Measurements from ENCODE around the gene HPS1. TPM values are rescaled to one million over a fixed set of nuclear protein-coding genes. Genes with fewer than 3 reads are reported as not detected.

The HPS1 gene
- total RNA-seq, 2 experiments from 2014 or later = 51.9 to 53.2 TPM

- ATAC-seq (peak; percentile 49), DNase-seq (peak; percentile 67)
- intact Hi-C loops (cut with DNase I, micrococcal nuclease) = loop anchor here in 1 of 2 experiments (1.0 to 10.0 kb wide), 4 partner anchors 41 to 1179 kb away; partner anchors contain the start of genes GOT1, R3HCC1L and SLC25A28
- Mint-ChIP-seq H3K4me3 (peak overlapping the region; percentile 93), H3K36me3 (ENCODE audit: low read depth) (peaks cover 34% of the 10 kb centered on the region), H3K4me1 (peaks cover 44% of the 10 kb centered on the region), H3K9me3 (ENCODE audit: low read depth) (no peaks in the 10 kb centered on the region), H3K27ac (peak overlapping the region; percentile 88), H3K27me3 (peaks cover 5% of the 10 kb centered on the region)
- CTCF ChIA-PET = interaction anchor here (0.6 to 2.1 kb wide), 3 partner anchors 21 to 526 kb away, joined by 3 to 7 read pairs (median 3); no protein-coding TSS in a partner anchor
- POLR2A ChIA-PET = interaction anchor here (0.7 kb wide), 1 partner anchor 1293 kb away, joined by 4 read pairs; no protein-coding TSS in a partner anchor
These were observed 529 bp downstream of the HPS1 start for GRCh38 chr10:98446151-98446660.

DNA sequence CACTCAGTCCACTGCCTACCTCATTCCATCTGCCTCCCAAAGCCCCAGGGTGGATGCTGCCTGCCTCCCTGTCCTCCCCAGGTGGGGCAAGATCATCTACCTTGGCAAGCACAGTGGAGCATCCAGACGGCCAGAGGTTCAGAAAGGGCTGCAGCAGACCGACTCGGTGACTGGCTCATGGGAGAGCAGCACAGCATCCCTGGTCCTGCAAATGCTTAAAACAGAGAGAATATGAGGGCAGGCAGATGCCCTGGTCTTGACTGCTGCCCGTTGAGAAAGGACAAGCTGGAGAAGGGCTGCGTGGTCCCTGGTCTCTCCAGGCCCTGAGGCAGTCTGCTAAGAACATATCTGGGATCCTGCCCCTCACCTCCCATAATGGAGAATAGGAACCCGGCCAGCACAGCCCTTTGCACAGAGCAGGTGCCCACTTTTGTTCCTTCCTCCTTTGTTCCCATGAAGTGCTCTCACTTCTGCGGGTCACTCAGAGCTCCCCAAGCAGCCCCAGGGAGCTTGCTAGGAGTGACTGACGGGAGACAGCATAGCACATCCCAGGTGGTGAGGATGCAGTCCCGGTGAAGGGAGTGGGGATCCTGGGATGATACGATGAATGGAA is 1.4 kb downstream of the HPS1 start:
- CTCF ChIA-PET = interaction anchor here (0.6 to 2.1 kb wide), 2 partner anchors 20 to 525 kb away, joined by 3 to 7 read pairs; no protein-coding TSS in a partner anchor
- ATAC-seq (no peak), DNase-seq (no peak)
- POLR2A ChIA-PET = no interaction called here
- H3K27me3 Mint-ChIP-seq = no peaks in the 10 kb centered on the region
- peaks cover 47% of the 10 kb centered on the region for H3K4me1 Mint-ChIP-seq
- peaks cover 39% of the 10 kb centered on the region for H3K36me3 Mint-ChIP-seq (ENCODE audit: low read depth)
- no peaks in the 10 kb centered on the region for H3K9me3 Mint-ChIP-seq (ENCODE audit: low read depth)
- H3K4me3 Mint-ChIP-seq = peak overlapping the region; percentile 93
- peak overlapping the region; percentile 88 for H3K27ac Mint-ChIP-seq
- intact Hi-C loops (cut with DNase I, micrococcal nuclease) = loop anchor here in 1 of 2 experiments (5.0 to 10.0 kb wide), 2 partner anchors 987 to 1179 kb away; partner anchors contain the start of genes GOT1 and SLC25A28

- Mint-ChIP-seq H3K4me3 (peak overlapping the region; percentile 93), H3K4me1 (peaks cover 47% of the 10 kb centered on the region), H3K36me3 (ENCODE audit: low read depth) (peaks cover 47% of the 10 kb centered on the region), H3K27me3 (no peaks in the 10 kb centered on the region), H3K9me3 (ENCODE audit: low read depth) (no peaks in the 10 kb centered on the region), H3K27ac (peak overlapping the region; percentile 38)
- DNase-seq = no peak
- ChIA-PET POLR2A (no interaction called here), CTCF (interaction anchor here (2.1 kb wide), 1 partner anchor 19 kb away, joined by 7 read pairs; no protein-coding TSS in a partner anchor)
- intact Hi-C loops (cut with DNase I, micrococcal nuclease) = loop anchor here in 1 of 2 experiments (5.0 to 10.0 kb wide), 2 partner anchors 988 to 1180 kb away; partner anchors contain the start of genes GOT1 and SLC25A28
- no peak for ATAC-seq
These were observed 2.3 kb downstream of the HPS1 start for GRCh38 chr10:98444314-98445006.

DNA sequence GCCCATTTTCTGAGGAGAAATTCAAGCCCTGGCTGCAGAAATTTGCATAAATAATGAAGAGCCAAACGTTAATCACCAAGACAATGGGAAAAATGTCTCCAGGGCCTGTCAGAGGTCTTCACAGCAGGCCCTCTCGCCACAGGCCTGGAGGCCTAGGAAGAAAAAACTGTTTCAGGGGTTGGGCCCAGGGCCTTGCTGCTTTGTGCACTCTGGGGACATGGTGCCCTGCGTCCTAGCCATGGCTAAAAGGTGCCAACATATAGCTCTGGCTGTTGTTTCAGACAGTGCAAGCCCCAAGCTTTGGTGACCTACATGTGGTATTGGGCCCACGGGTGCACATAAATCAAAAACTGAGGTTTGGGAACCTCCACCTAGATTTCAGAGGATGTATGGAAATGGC is 8.0 kb downstream of the HPS1 start:
- ChIA-PET POLR2A (no interaction called here), CTCF (no interaction called here)
- Mint-ChIP-seq H3K36me3 (ENCODE audit: low read depth) (peaks cover 70% of the 10 kb centered on the region), H3K27ac (no peak overlapping the region), H3K27me3 (no peaks in the 10 kb centered on the region), H3K9me3 (ENCODE audit: low read depth) (no peaks in the 10 kb centered on the region), H3K4me1 (peaks cover 27% of the 10 kb centered on the region), H3K4me3 (no peak overlapping the region)
- intact Hi-C loops (cut with DNase I, micrococcal nuclease) = no loop called here
- ATAC-seq (no peak), DNase-seq (no peak)

- intact Hi-C loops (cut with DNase I, micrococcal nuclease) = no loop called here
- DNase-seq (no peak), ATAC-seq (no peak)
- ChIA-PET POLR2A (no interaction called here), CTCF (interaction anchor here (0.7 to 1.6 kb wide), 5 partner anchors 9 to 814 kb away, joined by 3 to 8 read pairs (median 3); no protein-coding TSS in a partner anchor)
- Mint-ChIP-seq H3K27ac (no peak overlapping the region), H3K4me3 (no peak overlapping the region), H3K27me3 (no peaks in the 10 kb centered on the region), H3K4me1 (peaks cover 14% of the 10 kb centered on the region), H3K9me3 (ENCODE audit: low read depth) (peaks cover 2% of the 10 kb centered on the region), H3K36me3 (ENCODE audit: low read depth) (peaks cover 73% of the 10 kb centered on the region)
These were observed 10.0 kb downstream of the HPS1 start for GRCh38 chr10:98436704-98437103.

DNA sequence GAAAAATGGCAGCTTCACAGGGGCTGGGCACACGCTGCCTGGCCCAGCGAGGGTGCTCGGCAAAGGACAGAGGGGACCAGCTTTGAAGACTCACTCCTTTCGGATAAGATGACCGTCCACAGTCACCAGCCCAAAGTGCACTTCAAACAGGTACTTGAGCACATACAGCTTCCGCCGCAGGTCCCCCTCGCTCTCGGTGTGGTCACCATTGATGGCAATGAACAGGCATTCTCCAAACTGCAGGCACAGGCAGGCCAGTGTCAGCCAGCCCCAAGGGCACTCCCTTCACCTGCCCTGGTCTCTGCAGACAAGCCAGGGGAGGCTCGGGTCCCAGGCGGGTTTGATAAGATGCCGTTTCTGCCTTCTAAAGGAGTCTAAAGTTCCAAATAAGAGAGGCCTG is 11.6 kb downstream of the HPS1 start:
- H3K4me1 Mint-ChIP-seq = peaks cover 6% of the 10 kb centered on the region
- H3K36me3 Mint-ChIP-seq (ENCODE audit: low read depth) = peaks cover 73% of the 10 kb centered on the region
- intact Hi-C loops (cut with DNase I, micrococcal nuclease) = no loop called here
- H3K27me3 Mint-ChIP-seq = no peaks in the 10 kb centered on the region
- no peak for DNase-seq
- POLR2A ChIA-PET = no interaction called here
- no peak for ATAC-seq
- CTCF ChIA-PET = interaction anchor here (0.6 to 1.6 kb wide), 4 partner anchors 10 to 30 kb away, joined by 3 to 8 read pairs (median 4); no protein-coding TSS in a partner anchor
- no peak overlapping the region for H3K4me3 Mint-ChIP-seq
- peaks cover 2% of the 10 kb centered on the region for H3K9me3 Mint-ChIP-seq (ENCODE audit: low read depth)
- no peak overlapping the region for H3K27ac Mint-ChIP-seq

DNA sequence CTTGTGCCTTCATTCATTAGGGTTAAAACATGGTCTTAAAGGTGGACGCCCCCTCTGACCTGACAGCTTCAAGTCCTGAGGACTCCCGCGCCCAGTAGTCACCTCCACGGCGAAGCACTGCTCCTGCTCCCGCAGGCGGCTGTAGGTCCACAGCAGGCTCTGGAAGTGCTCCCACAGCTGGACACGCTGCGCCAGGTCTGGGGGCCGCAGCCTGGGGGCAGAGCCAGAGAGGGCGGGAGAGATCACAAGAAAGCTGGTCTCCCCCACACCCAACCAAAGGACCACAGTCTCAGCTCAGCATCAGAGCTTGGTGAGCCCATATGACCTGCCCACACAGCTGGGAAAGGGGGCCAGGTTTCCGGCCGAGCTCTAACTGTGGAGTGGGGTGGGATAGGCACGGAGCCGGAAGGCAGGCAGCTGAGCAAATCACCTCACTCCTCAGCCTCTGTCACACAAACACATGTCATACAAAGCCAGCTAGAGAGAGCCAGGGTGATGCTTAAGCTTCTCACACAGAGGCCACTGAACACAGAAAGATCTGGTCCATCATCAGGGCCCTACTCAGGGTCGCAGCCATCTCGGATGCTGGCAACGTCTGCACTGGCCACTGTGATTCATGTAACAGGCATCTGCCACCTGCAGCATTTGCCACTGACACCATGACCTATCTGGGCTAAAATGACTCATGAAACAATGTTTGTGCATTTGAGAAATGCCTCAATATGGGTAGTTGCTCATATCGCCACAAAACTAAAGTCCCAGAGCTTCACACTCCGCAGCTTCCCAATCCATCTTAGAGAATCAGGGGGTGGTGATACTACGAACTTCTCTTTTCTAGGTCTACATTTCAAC is 12.6 kb downstream of the HPS1 start:
- peaks cover 63% of the 10 kb centered on the region for H3K36me3 Mint-ChIP-seq (ENCODE audit: low read depth)
- intact Hi-C loops (cut with DNase I, micrococcal nuclease) = no loop called here
- peaks cover 6% of the 10 kb centered on the region for H3K4me1 Mint-ChIP-seq
- ATAC-seq = no peak
- no peak overlapping the region for H3K4me3 Mint-ChIP-seq
- no peak for DNase-seq
- ChIA-PET CTCF (interaction anchor here (1.0 kb wide), 1 partner anchor 8 kb away, joined by 5 read pairs; no protein-coding TSS in a partner anchor), POLR2A (no interaction called here)
- no peaks in the 10 kb centered on the region for H3K27me3 Mint-ChIP-seq
- H3K9me3 Mint-ChIP-seq (ENCODE audit: low read depth) = peaks cover 2% of the 10 kb centered on the region
- no peak overlapping the region for H3K27ac Mint-ChIP-seq

- CTCF ChIA-PET = no interaction called here
- POLR2A ChIA-PET = no interaction called here
- Mint-ChIP-seq H3K36me3 (ENCODE audit: low read depth) (peaks cover 60% of the 10 kb centered on the region), H3K9me3 (ENCODE audit: low read depth) (peaks cover 2% of the 10 kb centered on the region), H3K4me1 (peaks cover 5% of the 10 kb centered on the region), H3K4me3 (no peak overlapping the region), H3K27ac (no peak overlapping the region), H3K27me3 (no peaks in the 10 kb centered on the region)
- intact Hi-C loops (cut with DNase I, micrococcal nuclease) = no loop called here
- ATAC-seq = no peak
- DNase-seq = no peak
These were observed 13.4 kb downstream of the HPS1 start for GRCh38 chr10:98433371-98433770.

- POLR2A ChIA-PET = no interaction called here
- peaks cover 61% of the 10 kb centered on the region for H3K36me3 Mint-ChIP-seq (ENCODE audit: low read depth)
These were observed 14.4 kb downstream of the HPS1 start for GRCh38 chr10:98432330-98432729.

GRCh38 chr10:98431016-98431415 is 15.7 kb downstream of the HPS1 start:
- ChIA-PET CTCF (interaction anchor here (0.6 kb wide), 2 partner anchors 15 to 768 kb away, joined by 3 read pairs; no protein-coding TSS in a partner anchor), POLR2A (no interaction called here)
- intact Hi-C loops (cut with DNase I, micrococcal nuclease) = no loop called here
- no peaks in the 10 kb centered on the region for H3K4me1 Mint-ChIP-seq
- H3K9me3 Mint-ChIP-seq (ENCODE audit: low read depth) = peaks cover 2% of the 10 kb centered on the region
- peaks cover 57% of the 10 kb centered on the region for H3K36me3 Mint-ChIP-seq (ENCODE audit: low read depth)
- no peak overlapping the region for H3K27ac Mint-ChIP-seq
- DNase-seq (no peak), ATAC-seq (no peak)
- no peaks in the 10 kb centered on the region for H3K27me3 Mint-ChIP-seq
- no peak overlapping the region for H3K4me3 Mint-ChIP-seq

More at GRCh38 chr10:98432330-98432729, 14.4 kb downstream of the HPS1 start:
- Mint-ChIP-seq H3K27me3 (no peaks in the 10 kb centered on the region), H3K27ac (no peak overlapping the region), H3K4me1 (no peaks in the 10 kb centered on the region), H3K4me3 (no peak overlapping the region), H3K9me3 (ENCODE audit: low read depth) (peaks cover 2% of the 10 kb centered on the region)
- CTCF ChIA-PET = no interaction called here
- no peak for ATAC-seq
- no peak for DNase-seq
- intact Hi-C loops (cut with DNase I, micrococcal nuclease) = no loop called here

- intact Hi-C loops (cut with DNase I, micrococcal nuclease) = no loop called here
- peaks cover 51% of the 10 kb centered on the region for H3K36me3 Mint-ChIP-seq (ENCODE audit: low read depth)
- no peaks in the 10 kb centered on the region for H3K27me3 Mint-ChIP-seq
- peaks cover 2% of the 10 kb centered on the region for H3K9me3 Mint-ChIP-seq (ENCODE audit: low read depth)
- ChIA-PET POLR2A (no interaction called here), CTCF (interaction anchor here (0.6 kb wide), 1 partner anchor 14 kb away, joined by 3 read pairs; no protein-coding TSS in a partner anchor)
- ATAC-seq = no peak
- H3K27ac Mint-ChIP-seq = no peak overlapping the region
- no peak overlapping the region for H3K4me3 Mint-ChIP-seq
- H3K4me1 Mint-ChIP-seq = no peaks in the 10 kb centered on the region
- DNase-seq = no peak
These were observed 16.3 kb downstream of the HPS1 start for GRCh38 chr10:98430427-98430826.

All from activated CD4-positive, alpha-beta T cell treated with anti-CD3 and anti-CD28 coated beads for 36 hours (primary cell).